Measurements from ENCODE around the gene CRAT. TPM values are rescaled to one million over a fixed set of nuclear protein-coding genes. Genes with fewer than 3 reads are reported as not detected.

CRAT gene
- total and polyA plus RNA-seq, 2 experiments from 2014 or later = 4.6 to 9.9 TPM

DNA sequence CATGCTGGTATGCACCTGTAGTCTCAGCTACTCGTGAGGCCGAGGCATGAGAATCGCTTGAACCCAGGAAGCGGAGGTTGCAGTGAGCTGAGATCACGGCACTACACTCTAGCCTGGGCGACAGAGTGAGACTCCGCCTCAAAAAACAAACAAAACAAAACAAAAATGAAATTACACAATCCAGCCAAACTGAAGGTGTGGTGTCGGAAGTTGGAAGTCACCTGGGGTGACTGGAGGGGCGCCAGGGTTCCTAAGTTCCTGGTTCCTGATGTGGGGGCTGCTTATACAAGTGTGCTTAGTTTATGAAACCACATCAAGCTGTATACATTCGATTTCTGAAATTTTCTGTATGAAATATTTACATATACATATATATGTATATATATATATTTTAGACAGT is 33.4 kb downstream of the CRAT start:
- Histone ChIP-seq H2AFZ (no peak overlapping the region), H3K4me3 (no peak overlapping the region), H3F3A (replicated peaks; ENCODE audit: low read depth) (0 out of 2 replicates have a peak, but pooled peaks cover 6% of the 10 kb centered on the region), H3K4me2 (no peak overlapping the region), H3K9me2 (ENCODE audit: insufficient read depth) (no peaks in the 10 kb centered on the region), H3K27ac (ENCODE audit: low read depth) (no peak overlapping the region), H3K27me3 (ENCODE audit: insufficient read depth) (no peaks in the 10 kb centered on the region), H3K79me2 (replicated peaks; ENCODE audit: insufficient read depth) (peaks cover 21% of the 10 kb centered on the region), H3K36me3 (ENCODE audit: insufficient read depth) (no peaks in the 10 kb centered on the region), H3K4me1 (ENCODE audit: insufficient read depth) (peaks cover 12% of the 10 kb centered on the region; the same call in 1 of the 2 replicates), H4K20me1 (replicated peaks; ENCODE audit: insufficient read depth) (no peaks in the 10 kb centered on the region)
- Mint-ChIP-seq H3K27me3 (ENCODE audit: insufficient read depth, low read depth, poor library complexity) (peaks cover 13% of the 10 kb centered on the region), H3K27ac (no peak overlapping the region), H3K9me3 (no peaks in the 10 kb centered on the region), H3K4me1 (peaks cover 11% of the 10 kb centered on the region), H3K4me3 (no peak overlapping the region), H3K36me3 (ENCODE audit: low read depth) (no peaks in the 10 kb centered on the region; the same call in 2 of the 3 replicates)
- no peak for TF ChIP-seq CREB1 (CRISPR knock-in tag; IDR thresholded peaks at IDR 0.05; ENCODE audit: low read depth)
- TF ChIP-seq EZH2phosphoT487 (IDR thresholded peaks at IDR 0.05; ENCODE audit: unreplicated experiment) = no peak
- no peak for TF ChIP-seq JUNB (IDR thresholded peaks at IDR 0.05; ENCODE audit: unreplicated experiment)
- TF ChIP-seq, protein P1, sequence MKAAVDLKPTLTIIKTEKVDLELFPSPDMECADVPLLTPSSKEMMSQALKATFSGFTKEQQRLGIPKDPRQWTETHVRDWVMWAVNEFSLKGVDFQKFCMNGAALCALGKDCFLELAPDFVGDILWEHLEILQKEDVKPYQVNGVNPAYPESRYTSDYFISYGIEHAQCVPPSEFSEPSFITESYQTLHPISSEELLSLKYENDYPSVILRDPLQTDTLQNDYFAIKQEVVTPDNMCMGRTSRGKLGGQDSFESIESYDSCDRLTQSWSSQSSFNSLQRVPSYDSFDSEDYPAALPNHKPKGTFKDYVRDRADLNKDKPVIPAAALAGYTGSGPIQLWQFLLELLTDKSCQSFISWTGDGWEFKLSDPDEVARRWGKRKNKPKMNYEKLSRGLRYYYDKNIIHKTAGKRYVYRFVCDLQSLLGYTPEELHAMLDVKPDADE (IDR thresholded peaks at IDR 0.05) = no peak
- TF ChIP-seq, protein P2, sequence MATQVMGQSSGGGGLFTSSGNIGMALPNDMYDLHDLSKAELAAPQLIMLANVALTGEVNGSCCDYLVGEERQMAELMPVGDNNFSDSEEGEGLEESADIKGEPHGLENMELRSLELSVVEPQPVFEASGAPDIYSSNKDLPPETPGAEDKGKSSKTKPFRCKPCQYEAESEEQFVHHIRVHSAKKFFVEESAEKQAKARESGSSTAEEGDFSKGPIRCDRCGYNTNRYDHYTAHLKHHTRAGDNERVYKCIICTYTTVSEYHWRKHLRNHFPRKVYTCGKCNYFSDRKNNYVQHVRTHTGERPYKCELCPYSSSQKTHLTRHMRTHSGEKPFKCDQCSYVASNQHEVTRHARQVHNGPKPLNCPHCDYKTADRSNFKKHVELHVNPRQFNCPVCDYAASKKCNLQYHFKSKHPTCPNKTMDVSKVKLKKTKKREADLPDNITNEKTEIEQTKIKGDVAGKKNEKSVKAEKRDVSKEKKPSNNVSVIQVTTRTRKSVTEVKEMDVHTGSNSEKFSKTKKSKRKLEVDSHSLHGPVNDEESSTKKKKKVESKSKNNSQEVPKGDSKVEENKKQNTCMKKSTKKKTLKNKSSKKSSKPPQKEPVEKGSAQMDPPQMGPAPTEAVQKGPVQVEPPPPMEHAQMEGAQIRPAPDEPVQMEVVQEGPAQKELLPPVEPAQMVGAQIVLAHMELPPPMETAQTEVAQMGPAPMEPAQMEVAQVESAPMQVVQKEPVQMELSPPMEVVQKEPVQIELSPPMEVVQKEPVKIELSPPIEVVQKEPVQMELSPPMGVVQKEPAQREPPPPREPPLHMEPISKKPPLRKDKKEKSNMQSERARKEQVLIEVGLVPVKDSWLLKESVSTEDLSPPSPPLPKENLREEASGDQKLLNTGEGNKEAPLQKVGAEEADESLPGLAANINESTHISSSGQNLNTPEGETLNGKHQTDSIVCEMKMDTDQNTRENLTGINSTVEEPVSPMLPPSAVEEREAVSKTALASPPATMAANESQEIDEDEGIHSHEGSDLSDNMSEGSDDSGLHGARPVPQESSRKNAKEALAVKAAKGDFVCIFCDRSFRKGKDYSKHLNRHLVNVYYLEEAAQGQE (IDR thresholded peaks at IDR 0.05; ENCODE audit: unreplicated experiment) = no peak
- no peak for ATAC-seq
- no peak for DNase-seq (ENCODE audit: low spot score)

DNA sequence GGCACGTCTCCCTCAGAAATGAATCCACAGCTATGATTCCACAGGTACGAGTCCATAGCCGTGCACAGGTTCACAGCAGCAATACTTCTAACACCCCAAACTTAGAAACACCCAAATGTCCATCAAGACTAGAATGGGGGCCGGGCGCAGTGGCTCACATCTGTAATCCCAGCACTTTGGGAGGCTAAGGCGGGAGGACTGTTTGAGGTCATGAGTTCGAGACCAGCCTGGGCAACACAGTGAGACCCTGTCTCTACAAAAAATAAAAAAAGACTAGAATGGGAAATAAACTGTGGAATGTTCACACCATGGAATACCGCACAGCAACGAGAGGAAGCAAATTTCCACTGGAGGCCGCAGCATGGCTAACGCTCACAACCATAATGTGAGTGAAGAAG is 34.0 kb downstream of the CRAT start:
- Histone ChIP-seq H3F3A (replicated peaks; ENCODE audit: low read depth) (0 out of 2 replicates have a peak, but pooled peaks cover 6% of the 10 kb centered on the region), H3K27me3 (ENCODE audit: insufficient read depth) (no peaks in the 10 kb centered on the region), H3K36me3 (ENCODE audit: insufficient read depth) (no peaks in the 10 kb centered on the region), H3K79me2 (replicated peaks; ENCODE audit: insufficient read depth) (peaks cover 15% of the 10 kb centered on the region), H3K27ac (ENCODE audit: low read depth) (no peak overlapping the region), H3K4me3 (no peak overlapping the region), H3K4me1 (ENCODE audit: insufficient read depth) (peaks cover 15% of the 10 kb centered on the region; the same call in 1 of the 2 replicates), H3K9me2 (ENCODE audit: insufficient read depth) (no peaks in the 10 kb centered on the region), H2AFZ (no peak overlapping the region), H4K20me1 (replicated peaks; ENCODE audit: insufficient read depth) (no peaks in the 10 kb centered on the region), H3K4me2 (no peak overlapping the region)
- Mint-ChIP-seq H3K4me1 (peaks cover 17% of the 10 kb centered on the region), H3K9me3 (no peaks in the 10 kb centered on the region), H3K27ac (no peak overlapping the region), H3K27me3 (ENCODE audit: insufficient read depth, low read depth, poor library complexity) (peaks cover 12% of the 10 kb centered on the region), H3K4me3 (no peak overlapping the region), H3K36me3 (ENCODE audit: low read depth) (no peaks in the 10 kb centered on the region; the same call in 2 of the 3 replicates)
- TF ChIP-seq STAT1 (IDR thresholded peaks at IDR 0.05; ENCODE audit: unreplicated experiment) (no peak), JUNB (IDR thresholded peaks at IDR 0.05; ENCODE audit: unreplicated experiment) (no peak), NANOG (IDR thresholded peaks at IDR 0.05; ENCODE audit: borderline replicate concordance) (no peak), POLR2AphosphoS5 (IDR thresholded peaks at IDR 0.05; ENCODE audit: low read depth) (no peak), ZNF331 (CRISPR knock-in tag; IDR thresholded peaks at IDR 0.05; ENCODE audit: low read depth) (no peak)
- TF ChIP-seq, protein P3, sequence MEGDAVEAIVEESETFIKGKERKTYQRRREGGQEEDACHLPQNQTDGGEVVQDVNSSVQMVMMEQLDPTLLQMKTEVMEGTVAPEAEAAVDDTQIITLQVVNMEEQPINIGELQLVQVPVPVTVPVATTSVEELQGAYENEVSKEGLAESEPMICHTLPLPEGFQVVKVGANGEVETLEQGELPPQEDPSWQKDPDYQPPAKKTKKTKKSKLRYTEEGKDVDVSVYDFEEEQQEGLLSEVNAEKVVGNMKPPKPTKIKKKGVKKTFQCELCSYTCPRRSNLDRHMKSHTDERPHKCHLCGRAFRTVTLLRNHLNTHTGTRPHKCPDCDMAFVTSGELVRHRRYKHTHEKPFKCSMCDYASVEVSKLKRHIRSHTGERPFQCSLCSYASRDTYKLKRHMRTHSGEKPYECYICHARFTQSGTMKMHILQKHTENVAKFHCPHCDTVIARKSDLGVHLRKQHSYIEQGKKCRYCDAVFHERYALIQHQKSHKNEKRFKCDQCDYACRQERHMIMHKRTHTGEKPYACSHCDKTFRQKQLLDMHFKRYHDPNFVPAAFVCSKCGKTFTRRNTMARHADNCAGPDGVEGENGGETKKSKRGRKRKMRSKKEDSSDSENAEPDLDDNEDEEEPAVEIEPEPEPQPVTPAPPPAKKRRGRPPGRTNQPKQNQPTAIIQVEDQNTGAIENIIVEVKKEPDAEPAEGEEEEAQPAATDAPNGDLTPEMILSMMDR (conservative IDR thresholded peaks at IDR 0.05; ENCODE audit: low read depth in 2 of 2) = no peak
- DNase-seq (ENCODE audit: low spot score) = no peak
- no peak for ATAC-seq

All from GM23338 (cell line).